Measurements from ENCODE around the gene LRMDA.

Gene LRMDA

GRCh38 chr10:75425291-75426079, 5.9 kb upstream of the LRMDA start:
- no peak for DNase-seq (ENCODE audit: low read depth)

- no peak for DNase-seq (ENCODE audit: low read depth)
Observed at GRCh38 chr10:75426880-75427279, 4.5 kb upstream of the LRMDA start.

- DNase-seq (ENCODE audit: low read depth) = no peak
Observed at GRCh38 chr10:75427951-75428350, 3.5 kb upstream of the LRMDA start.

- peak; percentile 13 for DNase-seq (ENCODE audit: low read depth)
Observed at GRCh38 chr10:75428434-75429158, 2.8 kb upstream of the LRMDA start.

GRCh38 chr10:75429159-75429827, 2.1 kb upstream of the LRMDA start:
- DNase-seq (ENCODE audit: low read depth) = no peak

- no peak for DNase-seq (ENCODE audit: low read depth)
Observed at GRCh38 chr10:75430000-75430763, 1.2 kb upstream of the LRMDA start.

- DNase-seq (ENCODE audit: low read depth) = no peak
Observed at GRCh38 chr10:75432176-75432575, 752 bp downstream of the LRMDA start.

- DNase-seq (ENCODE audit: low read depth) = no peak
Observed at GRCh38 chr10:75432763-75433162, 1.3 kb downstream of the LRMDA start.

- no peak for DNase-seq (ENCODE audit: low read depth)
Observed at GRCh38 chr10:75433216-75433615, 1.8 kb downstream of the LRMDA start.

GRCh38 chr10:75434291-75434690, 2.9 kb downstream of the LRMDA start:
- no peak for DNase-seq (ENCODE audit: low read depth)

GRCh38 chr10:75435291-75435690, 3.9 kb downstream of the LRMDA start:
- no peak for DNase-seq (ENCODE audit: low read depth)

GRCh38 chr10:75436896-75437295, 5.5 kb downstream of the LRMDA start:
- DNase-seq (ENCODE audit: low read depth) = no peak

GRCh38 chr10:75437693-75438092, 6.3 kb downstream of the LRMDA start:
- no peak for DNase-seq (ENCODE audit: low read depth)

- no peak for DNase-seq (ENCODE audit: low read depth)
Observed at GRCh38 chr10:75438275-75438674, 6.9 kb downstream of the LRMDA start.

- no peak for DNase-seq (ENCODE audit: low read depth)
Observed at GRCh38 chr10:75439811-75440210, 8.4 kb downstream of the LRMDA start.

- no peak for DNase-seq (ENCODE audit: low read depth)
Observed at GRCh38 chr10:75440271-75440793, 8.9 kb downstream of the LRMDA start.

- DNase-seq (ENCODE audit: low read depth) = no peak
Observed at GRCh38 chr10:75441196-75441595, 9.8 kb downstream of the LRMDA start.

GRCh38 chr10:75441682-75442081, 10.3 kb downstream of the LRMDA start:
- no peak for DNase-seq (ENCODE audit: low read depth)

GRCh38 chr10:75443362-75443761, 11.9 kb downstream of the LRMDA start:
- no peak for DNase-seq (ENCODE audit: low read depth)

GRCh38 chr10:75444781-75445386, 13.5 kb downstream of the LRMDA start:
- DNase-seq (ENCODE audit: low read depth) = peak; percentile 34

GRCh38 chr10:75446508-75446907, 15.1 kb downstream of the LRMDA start:
- DNase-seq (ENCODE audit: low read depth) = no peak

- DNase-seq (ENCODE audit: low read depth) = no peak
Observed at GRCh38 chr10:75448166-75448565, 16.7 kb downstream of the LRMDA start.
